AML-193 (cell line): Measurements from ENCODE around the gene SDCCAG8.

ENCODE experiments used
- DNase-seq, 2 experiments: peaks; one replicate each; lab custom pipeline; 2025; lab: John Stamatoyannopoulos, UW

The SDCCAG8 gene

DNA sequence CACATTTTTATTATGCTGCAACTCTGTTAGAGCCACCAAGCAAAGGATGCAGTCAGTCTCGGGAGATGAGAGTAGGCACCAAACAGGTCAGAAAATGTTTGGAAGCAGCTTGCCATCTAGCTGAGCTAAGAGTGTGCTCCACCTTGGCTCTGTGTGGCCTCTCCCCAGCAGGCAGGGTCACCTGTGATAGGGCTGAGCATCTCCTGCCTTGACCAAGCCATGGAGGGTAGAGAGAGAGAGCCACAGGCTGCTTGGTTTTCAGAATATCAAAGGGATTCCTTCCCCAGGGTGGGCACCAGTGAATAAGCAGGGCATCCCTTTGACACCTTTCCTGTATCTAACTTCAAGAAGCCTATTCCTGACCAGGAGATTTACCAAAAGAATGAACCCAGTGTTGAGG, 135.5 kb downstream of the SDCCAG8 start:
- no peak for DNase-seq

- DNase-seq = no peak
These were observed 137.3 kb downstream of the SDCCAG8 start for GRCh38 chr1:243393096-243393495.

DNA sequence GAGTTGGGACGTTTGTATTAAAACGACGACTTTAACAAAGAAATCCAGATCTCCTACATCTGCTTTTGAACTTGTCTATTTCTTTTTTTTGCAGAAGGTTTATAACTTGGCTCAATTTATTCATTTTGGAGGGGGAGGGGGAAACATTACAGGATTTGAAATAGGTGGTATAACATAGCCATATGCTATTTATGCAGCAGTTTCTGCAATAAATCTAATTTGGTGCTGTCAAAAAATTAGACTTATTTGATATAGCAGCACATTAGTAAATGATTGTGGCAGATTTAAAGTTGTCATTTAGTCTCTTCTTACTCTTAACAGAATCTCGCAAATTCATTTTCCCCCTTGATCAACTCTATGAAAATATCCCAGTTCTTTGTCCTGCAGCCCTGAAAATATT, 138.2 kb downstream of the SDCCAG8 start:
- DNase-seq = no peak

DNA sequence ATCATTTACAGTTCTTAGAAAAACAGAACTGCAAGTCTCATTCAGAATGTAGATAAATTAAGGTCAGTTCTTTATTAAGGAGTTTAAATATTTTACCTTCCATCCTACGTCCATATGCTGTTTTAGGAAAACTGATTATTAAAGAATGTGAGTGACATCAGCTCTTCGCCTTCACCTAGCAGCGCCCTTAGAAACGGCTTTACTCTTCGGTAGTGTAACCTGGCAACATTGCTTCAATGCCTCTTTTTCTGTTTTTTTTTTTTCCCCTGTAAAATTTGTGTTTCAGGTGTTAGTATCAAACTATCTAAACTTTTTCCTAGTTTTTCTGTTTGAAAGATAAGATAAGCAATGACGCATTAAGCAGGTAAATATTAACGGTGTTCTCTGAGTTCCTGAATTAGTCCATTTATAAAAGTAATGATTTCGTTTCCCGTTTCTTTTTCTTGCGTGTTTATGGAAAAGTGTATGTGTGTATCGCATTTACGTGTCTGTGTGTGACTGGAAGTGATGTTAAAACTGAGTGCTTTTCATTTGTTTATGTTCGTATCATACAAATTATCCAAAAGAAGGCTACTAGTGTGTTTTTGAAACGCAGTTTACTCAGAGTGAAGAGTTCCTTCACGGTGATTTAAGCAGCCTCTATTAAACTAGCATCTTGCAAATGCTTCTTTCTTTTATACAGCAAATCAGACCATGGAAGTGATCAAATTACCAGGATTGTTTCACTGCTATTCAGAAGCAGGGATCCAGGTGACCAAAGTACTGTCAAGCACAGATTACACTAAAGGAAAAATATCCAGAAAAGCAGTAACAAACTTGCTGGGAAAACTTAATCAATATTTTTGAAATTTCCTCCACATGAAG, 139.0 kb downstream of the SDCCAG8 start:
- DNase-seq = no peak

DNA sequence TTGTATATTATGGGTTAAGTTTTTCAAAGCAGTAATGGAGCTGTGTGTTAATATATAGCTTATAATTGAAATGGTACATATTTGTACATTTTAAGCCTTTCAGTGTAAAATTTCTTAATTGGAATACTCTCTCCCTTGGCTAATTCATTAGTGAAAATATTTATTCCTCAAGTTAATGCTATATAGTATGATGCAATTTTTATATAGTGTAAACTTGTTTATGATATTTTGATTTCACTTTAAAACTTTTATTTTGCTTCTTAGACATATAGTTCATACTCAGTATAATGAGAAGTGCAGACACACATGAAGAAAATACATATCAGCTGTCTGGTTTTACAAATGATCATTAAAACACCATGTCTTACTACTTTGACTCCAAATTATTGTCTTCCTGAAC, 140.6 kb downstream of the SDCCAG8 start:
- DNase-seq = no peak

DNA sequence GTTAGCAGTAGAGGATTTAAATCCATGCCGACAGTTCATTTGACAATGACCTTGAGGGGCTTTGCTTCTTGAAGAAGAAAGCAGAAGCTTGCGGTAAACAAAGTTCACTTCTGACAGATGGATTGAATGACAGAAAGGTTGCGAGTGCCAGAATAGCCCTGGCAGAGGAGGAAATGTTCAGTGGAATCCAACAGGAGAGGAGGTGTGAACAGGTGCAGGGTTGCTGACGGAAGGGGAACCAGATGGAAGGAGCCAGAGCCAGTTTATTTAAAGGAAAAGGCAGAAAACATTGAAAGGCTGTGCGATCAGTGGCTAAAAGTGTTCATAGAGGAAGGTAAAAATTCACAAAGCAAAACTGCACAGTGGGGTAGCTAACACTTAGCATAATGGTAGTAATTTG, 141.0 kb downstream of the SDCCAG8 start:
- no peak for DNase-seq

GRCh38 chr1:243397613-243398321, 141.9 kb downstream of the SDCCAG8 start:
- DNase-seq = no peak

GRCh38 chr1:243399561-243400155, 143.8 kb downstream of the SDCCAG8 start:
- DNase-seq = no peak

GRCh38 chr1:243402868-243403267, 147.0 kb downstream of the SDCCAG8 start:
- DNase-seq = no peak

GRCh38 chr1:243406424-243406823, 150.6 kb downstream of the SDCCAG8 start:
- no peak for DNase-seq

- DNase-seq = no peak
These were observed 151.6 kb downstream of the SDCCAG8 start for GRCh38 chr1:243407284-243408018.

DNA sequence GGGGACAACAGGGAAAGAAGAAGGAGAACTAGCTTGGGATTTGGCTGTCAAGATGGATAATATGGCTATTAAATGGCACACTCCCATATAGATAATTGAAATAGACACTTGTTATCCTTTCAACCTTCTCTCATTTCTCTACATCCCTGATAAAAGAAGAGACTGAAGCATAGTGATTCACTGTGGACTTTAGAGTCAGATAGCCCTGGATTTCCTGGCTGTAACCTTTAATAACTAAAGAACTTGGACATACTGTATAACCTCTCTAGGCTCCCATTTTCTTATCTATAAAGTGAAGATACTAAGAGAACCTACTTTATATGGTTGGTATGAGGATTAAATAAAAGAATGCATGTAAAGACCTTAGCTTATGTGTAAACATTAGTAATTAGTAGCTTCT, 152.6 kb downstream of the SDCCAG8 start:
- no peak for DNase-seq

- DNase-seq = peak; percentile 3 to 17
These were observed 153.4 kb downstream of the SDCCAG8 start for GRCh38 chr1:243409284-243409683.

- no peak for DNase-seq
These were observed 155.6 kb downstream of the SDCCAG8 start for GRCh38 chr1:243411472-243411871.

- no peak for DNase-seq
These were observed 157.8 kb downstream of the SDCCAG8 start for GRCh38 chr1:243413431-243414151.

DNA sequence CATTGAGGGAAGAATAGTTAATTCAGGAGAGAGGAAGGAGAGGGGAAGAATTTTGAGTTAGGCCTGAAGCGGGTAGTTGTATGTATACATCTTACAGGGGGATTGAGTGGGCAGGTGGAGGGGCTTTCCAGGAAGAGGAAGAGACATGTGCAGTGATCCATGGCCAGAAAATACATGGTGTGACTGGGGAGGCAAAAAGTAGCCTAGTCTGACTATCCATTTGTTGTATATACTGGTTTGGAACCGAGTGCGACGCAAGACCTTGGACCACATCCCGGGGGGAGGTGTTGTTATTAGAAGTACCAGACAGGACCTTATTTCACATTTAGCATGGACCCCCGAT, 158.3 kb downstream of the SDCCAG8 start:
- no peak for DNase-seq

DNA sequence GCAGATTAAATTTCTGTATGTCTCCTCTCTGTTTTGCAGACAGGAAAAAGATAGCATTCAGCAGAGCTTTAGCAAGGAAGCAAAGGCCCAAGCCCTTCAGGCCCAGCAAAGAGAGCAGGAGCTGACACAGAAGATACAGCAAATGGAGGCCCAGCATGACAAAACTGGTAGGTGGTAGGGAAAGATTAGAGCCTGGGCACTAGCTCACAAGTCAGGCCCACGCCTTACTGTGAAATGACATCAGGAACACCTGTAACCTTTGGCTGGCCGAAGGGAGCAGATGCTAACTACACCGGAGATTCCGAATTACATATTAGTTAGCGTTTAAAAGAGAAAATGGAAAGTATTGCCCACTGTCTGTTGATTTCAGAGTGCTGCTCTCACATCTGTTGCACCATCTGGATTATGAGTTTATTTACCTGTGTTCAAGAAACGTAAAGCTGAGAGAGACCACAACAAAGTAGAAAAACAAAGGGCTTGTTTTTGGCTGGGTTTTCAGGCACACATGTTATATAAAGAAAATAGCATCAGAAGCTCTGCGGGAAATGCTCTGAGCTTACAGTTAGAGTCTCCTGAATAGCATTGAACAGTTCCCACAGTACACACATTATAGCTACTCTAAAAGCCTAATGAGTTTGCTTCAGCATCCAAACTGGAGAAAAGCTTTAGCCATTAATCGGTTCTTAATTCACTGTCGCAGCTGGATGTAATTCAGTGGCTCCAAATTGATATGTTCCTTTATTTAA, 160.0 kb downstream of the SDCCAG8 start:
- DNase-seq = no peak

DNA sequence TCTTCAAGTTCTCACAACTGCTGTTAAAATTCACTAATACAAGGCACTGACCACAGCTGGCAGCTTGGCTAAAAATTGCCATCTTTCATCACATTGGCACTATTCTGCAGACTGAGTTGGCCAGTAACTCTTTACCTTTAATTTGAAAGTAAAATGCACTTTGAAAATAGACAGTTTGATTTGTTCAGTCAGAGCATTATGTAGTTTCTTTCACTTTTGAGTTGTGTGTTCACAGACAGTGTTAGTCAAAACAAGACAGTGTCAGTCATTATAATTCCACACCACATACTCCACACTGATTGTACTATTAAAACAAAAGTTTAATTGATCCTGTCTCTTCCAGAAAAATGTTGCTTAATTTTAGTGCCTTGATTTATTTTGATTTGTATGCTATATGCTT, 160.7 kb downstream of the SDCCAG8 start:
- DNase-seq = no peak

DNA sequence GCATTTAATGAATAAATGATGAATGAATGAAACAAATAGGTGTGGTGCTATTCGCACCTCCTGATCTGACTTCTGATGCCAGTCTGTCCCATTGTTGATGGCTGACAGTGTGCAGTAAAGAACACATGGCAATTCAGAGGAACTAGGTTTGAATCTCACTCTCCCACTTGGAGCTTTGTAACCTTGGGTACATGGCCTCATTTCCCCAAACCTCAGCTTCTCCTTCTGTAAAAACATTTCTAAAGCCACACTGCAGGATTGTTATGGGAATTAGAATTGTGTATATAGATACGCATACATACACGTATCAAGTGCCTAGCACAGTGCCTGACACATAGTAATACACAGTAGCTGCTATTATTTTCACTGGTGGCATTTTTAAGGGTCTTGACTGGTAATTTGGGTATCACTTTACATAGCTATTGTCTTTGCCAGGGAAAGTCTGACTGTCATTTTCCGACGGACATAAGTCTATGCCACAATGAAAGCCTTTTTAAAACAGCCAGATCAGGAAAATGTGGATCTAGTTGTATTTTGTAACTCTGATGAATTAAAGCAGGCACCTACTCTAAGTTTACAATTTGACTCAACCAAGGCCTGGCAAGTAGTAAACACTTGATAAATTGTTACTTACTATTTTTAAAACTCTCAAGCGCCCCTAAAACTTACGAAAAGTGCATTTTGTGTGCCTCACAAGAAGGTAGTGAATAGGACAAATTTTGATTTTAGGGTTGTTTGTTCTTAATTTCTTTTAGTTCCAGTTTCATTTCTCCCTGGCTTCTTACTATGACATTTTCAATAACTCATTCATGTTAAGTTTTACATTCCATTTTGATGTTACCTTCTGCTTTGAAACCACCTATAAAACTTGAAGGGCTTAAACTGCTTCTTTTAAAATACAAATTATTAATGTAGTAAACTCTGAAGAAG, 164.4 kb downstream of the SDCCAG8 start:
- no peak for DNase-seq
